Mammary epithelial cell (primary cell): ENCODE measurements around the gene FBXO15.
A peak's percentile ranks its signal among the peaks of the same experiment; 100 is the strongest.

Experiments used
- CTCF ChIP-seq, 2 donors: IDR thresholded peaks in 1 of 2; conservative IDR thresholded peaks in 1 of 2; 2 replicates each; pipeline ENCODE4 v1.5.1; 2011 to 2012; ENCODE audit warnings: inconsistent platforms in 2 of 2, low read length in 2 of 2, mild to moderate bottlenecking in 2 of 2, control low read depth in 1 of 2, low read depth in 1 of 2; ENCODE audit not compliant: insufficient read depth in 1 of 2; ENCODE audit errors: extremely low read depth in 1 of 2
- EZH2 ChIP-seq: IDR thresholded peaks from 2 replicates; pipeline ENCODE4 v1.6.1; 2012; ENCODE audit warnings: low read length, inconsistent platforms, borderline replicate concordance

- TF ChIP-seq EZH2 (no peak), CTCF (conservative IDR thresholded peaks at IDR 0.05 in 1 of 2, IDR thresholded peaks at IDR 0.05 in 1 of 2; ENCODE audit: extremely low read depth in 1 of 2, insufficient read depth in 1 of 2, low read depth in 1 of 2, low read length in 2 of 2) (peak; percentile 75 to 82)
Measured at GRCh38 chr18:74040459-74041332, 106.9 kb downstream of the FBXO15 start.
